NCI-H187 (cell line): Measurements from ENCODE around the gene ITSN2.
A peak's percentile ranks its signal among the peaks of the same experiment; 100 is the strongest.

Experiments used
- DNase-seq, 2 experiments: peaks; one replicate each; lab custom pipeline; 2025; lab: John Stamatoyannopoulos, UW

The ITSN2 gene

DNA sequence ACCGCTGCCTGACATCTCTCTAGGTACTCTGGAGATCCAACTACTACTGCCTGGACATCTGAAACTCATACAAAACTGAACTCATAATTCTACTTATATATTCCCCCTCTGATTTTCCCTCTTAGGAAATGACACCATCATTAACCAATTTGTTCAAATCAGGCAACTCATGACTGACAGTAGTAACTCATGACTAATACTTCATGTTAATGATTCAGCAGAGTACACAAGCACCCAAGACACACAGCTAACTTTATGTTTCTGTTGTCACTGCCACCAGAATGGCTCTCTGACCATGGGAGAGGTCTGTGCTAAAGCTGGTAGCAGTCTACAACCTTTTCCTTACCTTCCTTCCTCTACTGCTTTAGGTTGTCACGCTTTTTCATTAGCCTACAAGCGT, 91.1 kb downstream of the ITSN2 start:
- DNase-seq = no peak

DNA sequence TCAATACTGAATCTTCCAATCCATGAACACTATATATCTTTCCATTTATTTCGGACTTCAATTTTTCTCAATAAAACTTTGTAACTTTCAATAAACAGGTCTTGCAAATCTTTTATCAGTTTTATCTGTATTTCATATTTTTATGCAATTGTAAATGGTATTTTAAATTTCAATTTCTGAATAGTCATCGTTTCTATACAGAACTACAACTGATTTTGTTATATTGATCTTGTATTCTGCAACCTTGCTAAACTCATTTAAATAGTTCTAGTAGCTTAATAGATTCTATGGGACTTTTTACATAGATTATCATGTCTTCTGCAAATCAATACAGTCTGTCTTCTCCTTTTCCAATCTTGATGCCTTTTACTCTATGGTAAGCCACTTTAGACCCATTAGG, 95.1 kb downstream of the ITSN2 start:
- no peak for DNase-seq

DNA sequence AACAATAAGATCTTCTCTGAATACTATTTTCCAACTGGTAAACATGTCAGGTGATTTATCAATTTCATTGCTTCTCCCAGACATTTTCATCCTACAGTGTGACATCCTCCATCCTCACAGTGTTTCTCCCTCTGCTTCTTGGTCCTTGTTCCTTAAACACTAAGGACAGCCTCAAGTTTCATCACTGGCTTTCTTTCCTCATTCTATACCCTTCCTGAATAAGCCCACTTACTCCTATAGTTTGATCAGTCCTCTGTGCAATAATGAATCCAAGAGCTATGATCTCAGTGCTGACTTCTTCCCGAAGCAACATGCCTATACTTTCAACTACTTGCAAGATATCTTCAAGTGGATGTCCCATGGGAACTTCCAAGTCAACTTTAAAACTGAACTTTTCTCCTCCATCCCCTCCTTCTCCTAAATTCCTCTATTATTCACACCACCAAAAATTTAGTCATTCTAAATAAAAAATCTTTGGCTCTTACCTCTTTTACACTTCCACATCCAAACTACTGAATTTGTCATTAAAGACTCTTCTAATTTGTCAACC, 97.8 kb downstream of the ITSN2 start:
- no peak for DNase-seq

DNA sequence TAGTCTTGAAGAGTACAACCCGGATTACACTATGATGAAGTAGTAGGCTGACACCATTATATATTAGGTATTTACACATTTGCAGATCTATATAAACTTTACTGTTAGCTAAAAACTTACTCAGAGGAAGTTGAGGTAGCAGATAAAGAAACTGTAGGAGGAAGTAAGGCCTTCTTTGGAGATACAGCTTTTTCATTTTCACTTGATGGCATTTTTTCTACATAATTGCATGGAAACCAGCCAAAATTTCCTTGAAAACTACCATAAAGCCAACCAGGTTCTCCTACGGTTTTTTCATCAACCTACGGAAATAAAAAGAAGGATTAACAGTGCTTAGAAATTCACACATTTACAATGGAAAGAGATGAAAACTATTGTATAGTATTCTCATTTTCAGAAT, 98.9 kb downstream of the ITSN2 start:
- DNase-seq = no peak

DNA sequence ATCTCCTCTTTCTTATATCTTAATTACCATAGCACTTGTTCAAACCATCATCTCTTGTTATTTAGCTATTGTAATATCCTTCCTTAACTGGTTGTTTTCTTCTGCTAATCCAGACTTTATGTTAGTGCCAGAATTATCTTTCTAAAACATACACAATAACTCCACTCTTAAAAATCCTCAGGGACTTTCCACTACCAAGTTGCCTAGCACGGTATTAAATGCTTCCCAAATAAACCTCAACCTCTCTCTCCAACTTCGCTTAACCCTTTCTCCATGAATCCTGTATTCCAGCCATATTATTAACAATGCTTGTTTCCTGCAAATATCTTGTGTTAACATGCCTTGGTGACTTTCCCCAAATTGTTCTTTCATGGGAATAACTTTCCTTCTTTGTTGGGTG, 101.0 kb downstream of the ITSN2 start:
- no peak for DNase-seq

DNA sequence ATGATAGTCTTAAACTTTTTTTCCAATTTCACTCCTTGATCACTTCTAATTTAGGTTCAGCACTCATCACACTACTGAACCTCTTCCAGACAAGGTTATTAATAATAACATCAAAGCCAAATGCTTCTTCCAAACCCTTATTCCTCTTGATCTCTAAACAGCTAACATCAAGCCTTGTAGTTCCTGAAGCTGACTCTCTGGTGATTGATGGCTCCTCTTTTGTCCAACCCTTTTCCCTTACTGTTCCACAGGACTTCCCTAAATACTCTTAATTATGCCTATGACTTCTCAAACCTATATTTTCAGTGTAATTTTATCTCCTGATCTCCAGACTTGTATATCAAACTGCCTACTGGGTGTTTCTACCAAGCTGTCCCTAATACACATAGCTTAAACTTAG, 101.6 kb downstream of the ITSN2 start:
- no peak for DNase-seq

DNA sequence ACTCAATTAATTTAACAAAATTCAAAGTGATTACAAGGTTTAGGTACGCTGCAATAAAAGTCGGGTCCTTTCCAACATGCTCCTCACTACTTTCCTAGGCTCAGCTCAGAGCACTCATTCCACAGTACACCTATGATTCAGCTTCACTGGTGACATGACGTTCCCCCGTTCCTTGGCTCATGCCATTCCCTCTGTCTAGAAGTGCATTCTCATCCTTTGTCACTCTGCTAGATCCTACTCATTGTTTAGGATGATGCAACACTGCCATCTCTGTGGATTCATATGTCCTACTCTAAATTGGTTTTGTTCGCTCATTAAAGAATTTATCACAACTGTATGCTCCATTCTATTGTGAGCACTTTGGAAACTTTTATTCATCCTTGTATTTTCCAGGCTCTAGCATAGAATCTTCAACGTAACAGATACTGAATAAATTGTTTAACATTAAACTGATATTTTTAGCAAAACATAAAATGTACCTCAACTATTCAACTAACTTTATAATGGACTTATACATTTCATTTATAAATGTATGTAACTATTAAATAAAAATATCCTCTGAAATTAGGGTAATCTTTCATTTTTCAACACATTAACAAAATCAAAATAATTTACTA, 106.9 kb downstream of the ITSN2 start:
- DNase-seq = no peak

DNA sequence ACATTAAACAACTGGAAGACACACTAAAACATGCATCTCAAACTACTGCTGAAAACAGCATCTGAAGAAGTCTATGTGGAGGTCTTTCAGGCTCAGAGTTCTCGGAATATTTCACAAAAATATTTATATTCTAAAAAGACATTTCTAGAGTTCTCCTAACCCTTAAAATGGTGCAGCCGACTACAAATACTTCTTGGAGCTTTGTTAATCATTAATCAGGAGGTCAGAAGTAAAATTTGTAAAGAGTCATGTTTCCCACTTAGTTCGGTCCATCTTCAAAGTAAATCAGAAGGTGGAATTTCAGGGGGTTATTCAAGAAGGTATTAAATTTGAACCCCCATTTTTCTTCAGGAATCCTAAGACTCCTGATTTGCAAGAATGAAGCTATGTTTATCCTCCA, 112.7 kb downstream of the ITSN2 start:
- DNase-seq = no peak

DNA sequence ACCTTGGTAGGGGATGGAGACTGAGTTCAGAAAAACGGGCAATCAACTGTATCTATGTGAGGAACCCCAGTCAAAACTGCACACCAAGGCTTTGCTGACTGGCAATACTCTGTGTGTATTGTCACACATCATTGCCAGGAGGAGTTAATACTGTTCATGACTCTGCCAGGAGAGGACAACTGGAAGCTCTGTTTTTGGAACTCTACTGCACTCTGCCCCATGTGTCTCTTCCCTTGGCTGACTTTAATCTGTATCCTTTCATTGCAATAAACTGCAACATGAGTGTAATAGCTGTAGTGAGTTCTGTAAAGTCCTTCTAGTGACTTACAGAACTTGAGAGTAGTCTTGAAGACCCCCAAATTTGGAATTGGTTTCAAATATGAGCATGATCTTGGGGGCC, 113.2 kb downstream of the ITSN2 start:
- no peak for DNase-seq

DNA sequence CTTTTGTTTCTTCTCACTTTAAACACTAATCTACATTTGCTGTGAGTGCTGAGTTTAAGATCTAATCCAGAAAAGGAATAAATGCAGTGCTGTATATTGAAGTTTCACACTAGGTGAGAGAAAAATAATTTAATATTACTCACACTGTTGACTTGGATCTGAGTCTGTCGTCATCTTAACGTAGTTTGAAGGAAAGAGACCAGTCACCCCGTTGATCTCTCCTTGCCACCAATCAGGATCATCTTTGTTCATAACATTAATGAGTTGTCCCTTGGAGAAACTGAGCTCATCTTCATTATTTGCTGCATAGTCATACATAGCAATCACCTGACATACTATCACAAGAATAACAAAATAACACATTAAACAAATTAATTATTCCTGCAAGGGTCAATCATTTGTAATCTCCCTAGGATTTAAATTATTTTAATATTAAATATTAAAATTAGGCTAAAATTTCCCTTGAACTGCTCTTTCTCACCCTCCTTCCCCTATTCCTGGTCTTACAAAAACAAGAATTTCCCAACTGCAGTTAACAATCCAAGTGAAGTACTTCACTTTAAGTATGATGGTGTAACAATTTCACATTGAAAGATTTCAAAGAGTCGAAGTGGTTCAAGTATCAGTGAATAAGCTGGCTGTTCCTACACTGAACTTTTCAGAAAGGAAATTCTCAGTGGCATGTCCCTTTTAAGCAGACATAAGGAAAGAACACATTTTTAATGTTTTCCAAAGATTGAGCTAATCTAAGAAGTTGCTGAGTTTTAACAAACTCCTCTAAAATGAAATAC, 114.2 kb downstream of the ITSN2 start:
- DNase-seq = no peak

DNA sequence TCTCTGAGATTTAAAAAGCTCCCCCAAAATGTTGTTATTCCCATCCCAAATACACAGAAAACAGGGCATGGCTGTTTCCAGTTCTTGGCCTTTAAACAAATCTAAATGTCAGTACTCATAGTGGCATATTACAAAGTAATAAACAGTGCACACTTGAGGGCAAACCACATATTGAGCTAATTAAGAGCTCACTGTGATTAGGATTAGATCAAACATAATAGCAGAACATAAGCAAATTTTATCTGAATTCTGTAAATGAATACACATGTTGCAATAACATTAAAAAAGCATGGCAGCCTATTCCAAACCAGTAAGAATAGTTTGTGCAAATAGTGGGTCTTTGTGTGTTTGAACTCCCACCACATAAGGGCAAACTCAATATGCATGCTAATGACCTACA, 118.8 kb downstream of the ITSN2 start:
- DNase-seq = no peak

DNA sequence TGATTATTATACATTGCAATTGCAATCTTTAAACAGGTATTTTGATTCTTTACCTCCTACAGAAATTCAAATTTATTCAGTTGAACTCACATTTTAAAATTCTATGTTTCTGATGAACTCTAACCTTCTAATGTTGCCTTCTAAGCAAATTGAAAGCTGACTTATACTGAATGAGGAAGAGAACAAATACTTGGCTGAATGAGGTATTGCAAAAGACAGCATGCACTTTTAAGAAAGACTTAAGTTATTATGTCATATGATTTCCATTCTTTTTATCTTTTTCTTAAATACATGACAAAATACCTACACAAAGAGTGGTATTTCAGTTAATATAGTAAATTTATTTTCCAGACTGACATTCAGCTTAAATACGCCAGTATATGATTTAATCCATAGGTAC, 120.8 kb downstream of the ITSN2 start:
- DNase-seq = no peak

DNA sequence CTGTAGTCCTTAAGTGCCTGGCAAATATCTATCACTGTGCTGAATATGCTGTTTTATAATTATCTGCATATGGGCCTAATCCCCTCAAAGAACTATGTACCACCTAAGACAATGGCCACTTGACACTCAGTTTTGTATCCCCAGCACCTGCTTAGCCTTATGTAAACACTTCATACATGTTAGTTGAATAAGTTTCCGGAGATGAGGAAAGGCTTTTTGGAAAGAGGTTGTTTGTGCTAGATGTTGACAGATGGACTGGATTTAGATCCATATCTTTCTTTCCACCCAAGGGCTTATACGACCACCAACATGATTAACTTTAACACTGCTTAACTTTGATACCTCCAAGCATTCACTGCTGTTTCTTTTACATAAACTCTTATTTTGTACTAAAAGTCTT, 122.2 kb downstream of the ITSN2 start:
- DNase-seq = peak in 1 of 2 experiments; percentile 20

DNA sequence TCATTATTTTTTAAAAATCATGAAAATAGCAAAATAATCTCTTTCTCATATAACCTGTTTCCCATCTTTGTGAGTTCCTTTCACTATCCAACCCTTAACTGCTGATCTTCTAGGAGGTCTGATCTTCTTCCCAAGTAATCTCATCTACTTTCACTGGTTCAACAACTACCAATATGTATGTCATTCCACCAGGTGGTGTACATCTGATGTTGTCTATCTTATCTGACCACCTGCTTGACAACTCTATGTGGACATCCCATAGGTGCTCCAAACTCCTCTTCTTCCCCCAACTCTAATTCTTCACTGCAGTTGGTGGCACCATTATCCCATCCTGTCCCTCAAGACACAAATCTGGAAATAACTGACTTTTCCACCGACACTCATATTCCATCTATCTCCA, 123.0 kb downstream of the ITSN2 start:
- no peak for DNase-seq

DNA sequence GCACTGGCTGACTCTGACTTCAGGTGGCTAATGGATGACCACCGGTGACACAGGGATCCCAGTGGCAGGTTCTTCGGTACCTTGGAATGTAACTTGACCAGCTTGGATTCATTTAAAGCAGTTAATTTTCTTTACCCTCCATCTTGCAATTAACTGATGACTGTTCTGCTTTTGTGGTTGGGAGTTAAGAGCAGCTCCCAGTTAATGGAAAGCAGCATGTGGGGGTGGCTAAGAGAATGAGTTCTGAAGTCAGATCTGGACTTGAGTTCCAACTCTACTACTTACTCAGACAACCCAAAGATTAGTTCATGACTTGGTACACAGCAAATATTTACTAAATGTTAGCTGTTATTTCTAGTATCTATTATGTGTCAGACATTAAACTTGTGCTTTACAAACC, 127.0 kb downstream of the ITSN2 start:
- DNase-seq = no peak

DNA sequence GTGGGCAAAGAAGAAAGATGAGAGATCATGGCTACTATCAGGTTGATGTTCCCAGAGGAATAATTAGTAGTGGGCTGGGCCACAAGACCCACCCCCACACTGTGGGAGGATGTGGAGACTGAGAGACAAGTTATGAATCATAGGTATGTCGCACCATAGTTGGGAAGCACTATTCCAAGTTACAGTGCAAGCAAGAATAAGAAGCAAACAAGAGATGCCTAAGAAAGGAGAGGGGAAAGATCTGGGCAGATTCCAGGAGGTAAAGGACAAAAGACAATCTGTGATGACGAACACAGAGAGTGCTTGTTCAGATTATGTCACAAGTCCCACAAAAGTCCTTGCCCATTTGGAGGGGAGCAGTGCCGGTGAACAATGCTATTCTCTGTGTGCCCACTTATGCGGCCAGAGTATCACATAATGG, 128.9 kb downstream of the ITSN2 start:
- DNase-seq = no peak

DNA sequence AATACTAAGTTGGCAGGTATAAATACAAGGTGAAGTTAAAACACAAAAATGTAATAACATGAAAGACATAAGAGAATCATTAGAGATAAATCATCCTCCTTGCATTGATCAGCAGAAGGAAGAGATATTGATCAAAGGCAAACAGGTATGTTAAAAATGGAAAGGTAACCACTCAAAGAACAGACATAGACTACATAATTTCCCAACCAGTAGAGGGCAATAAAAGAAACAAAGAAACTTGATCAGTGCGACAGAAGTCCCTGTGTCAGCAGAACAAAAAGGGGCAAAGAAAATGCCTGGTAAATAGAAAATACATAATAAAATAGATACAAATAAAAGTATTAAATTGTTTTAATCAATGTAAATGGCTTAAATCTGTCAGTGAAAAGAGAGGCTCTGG, 131.9 kb downstream of the ITSN2 start:
- no peak for DNase-seq

DNA sequence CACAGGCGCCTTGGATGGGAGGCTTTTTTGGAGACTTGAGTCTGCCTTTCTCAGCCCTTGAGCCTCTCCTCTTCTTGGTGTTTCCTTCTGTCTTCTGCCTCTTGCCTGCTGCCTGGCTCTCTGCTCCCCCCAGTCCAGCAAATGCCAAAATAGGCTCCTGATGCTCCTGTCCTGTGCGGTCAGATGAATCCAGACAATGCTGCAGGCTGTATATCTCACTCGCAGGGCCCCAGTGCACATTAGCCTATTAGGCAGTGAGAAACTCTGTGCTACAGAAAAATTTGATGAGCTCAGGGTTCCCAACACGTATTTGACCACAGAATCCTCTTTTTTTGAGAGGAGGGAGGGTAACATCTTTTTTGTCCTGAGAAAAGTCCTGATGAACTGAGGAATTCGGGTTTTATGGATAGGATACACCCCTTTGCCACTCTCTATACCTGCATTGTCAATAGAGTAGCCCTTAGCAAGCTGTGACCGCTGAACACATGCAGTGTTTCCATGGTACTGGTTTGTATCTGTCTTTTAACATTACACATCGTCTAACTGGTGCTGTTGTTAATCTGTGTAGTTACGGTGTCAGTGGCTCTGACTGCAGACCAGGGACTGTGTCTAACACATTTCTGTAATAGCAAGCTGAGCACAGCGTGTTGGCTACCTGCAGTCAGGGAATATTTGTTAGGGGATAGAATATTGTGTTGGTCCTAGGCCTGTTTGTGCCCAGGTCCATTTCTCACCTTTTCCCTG, 134.7 kb downstream of the ITSN2 start:
- DNase-seq = no peak

DNA sequence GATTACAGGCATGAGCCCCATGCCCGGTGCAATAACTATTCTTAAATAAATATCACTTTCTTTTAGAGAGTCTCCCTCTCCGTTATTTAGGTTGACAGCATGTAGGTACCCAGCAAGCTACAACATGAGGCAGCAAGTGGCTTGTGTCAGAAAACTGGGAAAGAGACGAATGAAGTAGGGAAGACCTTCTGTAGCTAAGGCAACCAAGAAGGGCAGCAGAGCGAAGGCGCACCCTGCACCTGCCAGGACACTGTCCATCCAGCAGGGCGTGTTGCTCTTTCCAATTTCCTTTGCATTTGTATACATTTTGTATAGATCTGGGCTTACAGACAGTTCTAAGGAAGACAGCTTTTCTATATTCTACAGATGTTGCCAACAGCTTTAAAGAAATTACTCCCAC, 137.4 kb downstream of the ITSN2 start:
- DNase-seq = no peak

DNA sequence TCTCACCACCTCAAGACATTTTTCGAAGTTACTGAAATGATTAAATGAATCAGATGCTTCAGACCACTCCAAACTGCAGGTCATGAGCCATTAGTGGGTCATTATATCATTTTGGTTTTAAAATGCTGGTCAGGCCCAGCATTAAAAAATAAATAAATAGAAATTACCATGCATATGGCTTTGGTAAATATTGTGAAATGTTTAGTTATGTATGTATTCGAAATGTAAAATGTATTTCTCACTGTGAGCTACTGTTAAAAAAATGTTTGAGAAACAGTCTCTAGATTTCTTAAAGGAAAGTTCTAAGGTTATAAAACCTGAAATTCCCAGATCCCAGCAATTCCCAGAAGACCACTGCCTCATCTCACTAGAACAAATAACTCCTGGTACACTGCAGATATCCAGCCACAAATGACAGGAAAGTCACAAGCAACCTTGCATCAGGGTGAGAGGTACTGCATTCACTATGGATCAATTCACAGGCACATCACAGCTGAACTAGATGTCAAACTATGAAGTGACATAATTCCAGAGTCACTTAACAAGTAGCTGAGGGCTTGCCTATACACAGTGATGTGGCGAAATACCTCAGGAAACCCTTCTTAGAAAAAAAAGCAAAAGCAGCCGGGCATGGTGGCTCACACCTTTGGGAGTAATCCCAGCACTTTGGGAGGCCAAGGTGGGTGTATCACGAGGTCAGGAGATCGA, 138.8 kb downstream of the ITSN2 start:
- no peak for DNase-seq

DNA sequence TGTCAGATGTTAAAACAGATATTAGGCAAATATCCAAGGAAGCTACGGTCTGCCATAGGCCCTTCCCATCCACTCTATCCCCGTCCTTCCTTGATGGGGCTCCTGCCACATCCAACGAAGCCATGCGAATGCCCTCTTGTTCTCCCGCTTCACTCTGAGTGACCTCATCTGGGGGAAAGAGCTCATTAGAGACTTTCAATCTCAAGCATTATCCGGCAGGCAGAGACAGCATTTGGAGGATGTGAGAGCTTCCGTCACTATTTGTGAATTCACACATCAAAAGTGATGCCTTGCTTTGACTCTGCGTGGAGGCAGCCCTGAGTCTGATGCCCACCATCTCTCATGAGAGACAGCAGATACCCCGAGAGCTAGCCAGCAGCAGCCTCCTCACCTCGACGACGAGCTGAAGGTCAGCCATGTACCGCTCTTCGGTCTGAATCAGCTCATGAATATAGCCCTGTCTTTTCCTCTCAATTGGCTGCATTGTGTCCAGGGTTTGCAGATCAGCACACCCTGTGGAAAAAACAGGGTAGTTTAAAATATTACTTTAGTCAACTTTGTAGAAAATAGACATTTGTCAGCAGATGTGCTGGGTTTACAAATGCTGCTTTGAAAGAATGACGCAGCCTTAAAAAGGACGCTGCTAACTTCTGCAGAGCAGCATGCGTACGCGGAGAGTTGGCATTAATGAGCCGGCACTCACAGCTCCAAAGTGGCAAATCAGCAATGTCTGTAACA, 139.6 kb downstream of the ITSN2 start:
- DNase-seq = no peak

DNA sequence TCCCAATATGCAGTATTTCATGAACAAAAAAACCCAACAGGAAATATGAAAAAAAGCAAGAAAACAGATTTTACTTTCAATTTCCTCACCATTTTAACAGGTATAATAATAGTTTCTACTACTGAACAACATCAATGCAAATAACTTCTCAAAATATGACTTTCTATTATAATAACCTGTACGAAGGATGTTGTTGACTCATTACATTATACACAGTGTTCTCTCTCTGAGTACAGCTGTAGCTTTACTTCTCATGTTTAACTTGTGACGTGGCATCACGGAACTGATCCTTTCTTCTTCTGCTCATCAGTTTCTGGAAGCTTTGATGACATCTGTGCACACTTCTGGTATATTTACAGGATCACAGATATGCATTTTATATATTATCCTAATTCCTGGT, 145.5 kb downstream of the ITSN2 start:
- DNase-seq = no peak
